ENCODE results near the gene NTM.
"Not testable (repeated sequence)": the region's sequence is repeated elsewhere in the genome, so short reads cannot be mapped to it uniquely, and the experiment has no call there.

The NTM gene

GRCh38 chr11:132310390-132311375 lies 940.3 kb downstream of the NTM start:
- no peak for DNase-seq

GRCh38 chr11:132311703-132312102 lies 941.3 kb downstream of the NTM start:
- DNase-seq = no peak

GRCh38 chr11:132312161-132312560 lies 941.7 kb downstream of the NTM start:
- no peak for DNase-seq

- no peak for DNase-seq
These were observed 942.3 kb downstream of the NTM start for GRCh38 chr11:132312701-132313111.

- DNase-seq = no peak
These were observed 944.6 kb downstream of the NTM start for GRCh38 chr11:132314911-132315455.

GRCh38 chr11:132315696-132316095 lies 945.3 kb downstream of the NTM start:
- DNase-seq = no peak

- DNase-seq = no peak
These were observed 948.2 kb downstream of the NTM start for GRCh38 chr11:132318421-132319157.

- not testable (repeated sequence) for DNase-seq
These were observed 949.0 kb downstream of the NTM start for GRCh38 chr11:132319419-132319818.

GRCh38 chr11:132330515-132330914 lies 960.1 kb downstream of the NTM start:
- DNase-seq = no peak

- no peak for DNase-seq
These were observed 962.1 kb downstream of the NTM start for GRCh38 chr11:132332521-132332920.

- DNase-seq = no peak
These were observed 964.4 kb downstream of the NTM start for GRCh38 chr11:132334769-132335280.

GRCh38 chr11:132335311-132335710 lies 964.9 kb downstream of the NTM start:
- no peak for DNase-seq

- no peak for DNase-seq
These were observed 966.5 kb downstream of the NTM start for GRCh38 chr11:132336781-132337535.

- no peak for DNase-seq
These were observed 967.5 kb downstream of the NTM start for GRCh38 chr11:132337819-132338416.

- DNase-seq = no peak
These were observed 972.0 kb downstream of the NTM start for GRCh38 chr11:132342408-132342807.

GRCh38 chr11:132343445-132344175 lies 973.2 kb downstream of the NTM start:
- DNase-seq = no peak

- DNase-seq = no peak
These were observed 976.2 kb downstream of the NTM start for GRCh38 chr11:132346558-132347148.

GRCh38 chr11:132347156-132348090 lies 977.0 kb downstream of the NTM start:
- DNase-seq = no peak

- DNase-seq = no peak
These were observed 979.7 kb downstream of the NTM start for GRCh38 chr11:132349811-132350733.
